GM21360 (cell line): ENCODE results near the gene MAP6.
"Not testable (repeated sequence)": the region's sequence is repeated elsewhere in the genome, so short reads cannot be mapped to it uniquely, and the experiment has no call there.

ENCODE experiments used
- ATAC-seq: cut with Tn5 transposase; IDR thresholded peaks from one replicate; pipeline ENCODE4 v1.9.1; 2021; ENCODE audit warnings: mild to moderate bottlenecking, moderate library complexity; ENCODE audit not compliant: unreplicated experiment

The MAP6 gene

GRCh38 chr11:75668451-75669297, at the start of gene MAP6:
MAP6 (minus strand) TSS chr11:75669038; CDS start chr11:75668369, 669 bp downstream.
- ATAC-seq = no peak

- no peak for ATAC-seq
These were observed 49.0 kb upstream of the MAP6 start, which contains the start of gene MOGAT2 for GRCh38 chr11:75717608-75718418. MOGAT2 (plus strand) TSS chr11:75717838; CDS start chr11:75717889, 51 bp downstream.

- no peak for ATAC-seq
These were observed 47.8 kb upstream of the MAP6 start for GRCh38 chr11:75716659-75717058.

- ATAC-seq = no peak
These were observed 46.9 kb upstream of the MAP6 start for GRCh38 chr11:75715688-75716087.

- no peak for ATAC-seq
These were observed 45.4 kb upstream of the MAP6 start for GRCh38 chr11:75714211-75714610.

GRCh38 chr11:75706260-75706729, 37.5 kb upstream of the MAP6 start:
- no peak for ATAC-seq

- no peak for ATAC-seq
These were observed 36.7 kb upstream of the MAP6 start for GRCh38 chr11:75705541-75705940.

GRCh38 chr11:75703695-75704237, 34.9 kb upstream of the MAP6 start:
- ATAC-seq = no peak

GRCh38 chr11:75700940-75701339, 32.1 kb upstream of the MAP6 start:
- no peak for ATAC-seq

- no peak for ATAC-seq
These were observed 29.2 kb upstream of the MAP6 start for GRCh38 chr11:75697906-75698581.

GRCh38 chr11:75691804-75692203, 23.0 kb upstream of the MAP6 start:
- ATAC-seq = no peak

GRCh38 chr11:75689863-75690609, 21.2 kb upstream of the MAP6 start:
- ATAC-seq = peak; percentile 84

- not testable (repeated sequence) for ATAC-seq
These were observed 15.0 kb upstream of the MAP6 start for GRCh38 chr11:75683856-75684255.

- no peak for ATAC-seq
These were observed 10.7 kb upstream of the MAP6 start for GRCh38 chr11:75679566-75679965.

GRCh38 chr11:75678620-75679259, 9.9 kb upstream of the MAP6 start:
- no peak for ATAC-seq

- no peak for ATAC-seq
These were observed 9.1 kb upstream of the MAP6 start for GRCh38 chr11:75677909-75678308.

GRCh38 chr11:75677275-75677674, 8.4 kb upstream of the MAP6 start:
- no peak for ATAC-seq

GRCh38 chr11:75673977-75674582, 5.2 kb upstream of the MAP6 start:
- ATAC-seq = no peak

GRCh38 chr11:75667831-75668450, 897 bp downstream of the MAP6 start:
- ATAC-seq = peak; percentile 57
